Activated T-cell treated with anti-CD3 and anti-CD28 coated beads for 24 hours (primary cell): Measurements from ENCODE around the gene TRIM52.

Experiments used
- DNase-seq: peaks from one replicate; pipeline ENCODE4 v3.0.0-alpha.2; 2020; ENCODE audit warnings: low read depth

TRIM52 gene

DNA sequence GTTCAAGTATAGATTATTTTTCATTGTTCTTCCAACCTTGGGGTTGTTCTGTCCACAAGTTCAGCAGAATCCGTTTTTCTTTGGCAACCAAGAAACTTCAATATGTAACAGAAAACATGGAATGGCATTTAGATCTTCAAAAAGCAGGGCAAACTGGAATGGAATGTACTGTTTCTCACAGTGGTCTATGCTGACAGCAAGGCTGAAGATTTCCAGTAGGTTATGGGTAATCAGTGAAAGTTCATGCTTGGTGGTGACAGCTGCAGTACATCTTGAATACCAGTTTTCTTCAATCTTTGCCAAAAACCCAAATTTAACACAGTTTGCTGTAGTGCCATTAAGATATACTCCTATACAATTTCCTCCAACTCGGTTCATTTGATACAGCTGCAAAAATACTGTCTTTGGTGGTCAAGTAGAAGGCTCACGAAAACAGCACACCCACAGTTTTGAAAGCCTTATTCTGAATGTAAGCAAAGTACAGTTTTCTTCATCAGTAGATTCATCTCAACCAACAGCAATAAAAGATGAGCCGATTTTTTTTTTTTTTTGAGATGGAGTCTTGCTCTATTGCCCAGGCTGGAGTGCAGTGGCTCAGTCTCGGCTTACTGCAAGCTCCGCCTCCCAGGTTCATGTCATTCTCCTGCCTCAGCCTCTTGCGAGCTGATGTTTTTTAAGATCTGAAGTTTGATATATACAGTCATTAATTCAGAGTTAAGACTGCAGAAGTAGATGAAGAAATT, 4.9 kb downstream of the TRIM52 start:
- no peak for DNase-seq

DNA sequence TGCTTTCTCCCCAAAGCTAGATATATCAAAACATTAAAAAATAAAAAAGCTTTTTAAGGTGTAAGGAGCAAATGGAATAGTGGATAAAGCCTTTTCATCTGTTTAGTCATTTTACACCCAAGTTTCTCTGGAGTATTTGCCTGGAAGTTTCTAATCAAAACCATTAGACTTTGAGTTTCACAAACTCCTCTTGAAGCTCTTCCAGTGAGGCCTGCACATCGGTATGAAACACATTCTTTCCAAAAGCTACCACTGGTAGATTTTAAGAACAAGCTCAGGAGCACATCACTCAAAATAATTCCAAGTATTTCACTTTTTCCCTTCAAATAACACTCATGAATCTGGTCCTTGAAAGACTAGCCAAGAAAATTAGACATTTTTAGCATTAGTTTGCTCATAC, 5.7 kb downstream of the TRIM52 start:
- DNase-seq = no peak

DNA sequence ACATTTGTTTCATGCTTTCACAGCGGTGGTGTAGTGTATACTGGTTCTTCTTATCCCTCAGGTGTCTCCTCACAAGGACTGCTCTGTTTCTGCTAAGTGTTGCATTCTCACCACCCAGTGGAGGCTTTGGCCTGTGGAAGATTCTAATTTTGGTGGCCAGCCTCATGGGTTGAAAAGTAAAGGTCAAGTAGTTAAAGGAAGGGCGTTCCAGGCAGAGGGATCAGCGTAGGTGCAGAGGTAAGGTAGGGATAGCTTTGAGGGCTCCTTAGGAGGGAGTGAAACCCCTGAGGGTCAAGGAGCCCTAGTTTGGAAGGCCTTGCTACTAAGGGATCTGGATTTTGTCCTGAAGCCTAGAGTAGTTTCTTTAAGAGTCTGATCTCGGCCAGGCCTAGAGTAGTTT, 12.7 kb downstream of the TRIM52 start:
- no peak for DNase-seq

DNA sequence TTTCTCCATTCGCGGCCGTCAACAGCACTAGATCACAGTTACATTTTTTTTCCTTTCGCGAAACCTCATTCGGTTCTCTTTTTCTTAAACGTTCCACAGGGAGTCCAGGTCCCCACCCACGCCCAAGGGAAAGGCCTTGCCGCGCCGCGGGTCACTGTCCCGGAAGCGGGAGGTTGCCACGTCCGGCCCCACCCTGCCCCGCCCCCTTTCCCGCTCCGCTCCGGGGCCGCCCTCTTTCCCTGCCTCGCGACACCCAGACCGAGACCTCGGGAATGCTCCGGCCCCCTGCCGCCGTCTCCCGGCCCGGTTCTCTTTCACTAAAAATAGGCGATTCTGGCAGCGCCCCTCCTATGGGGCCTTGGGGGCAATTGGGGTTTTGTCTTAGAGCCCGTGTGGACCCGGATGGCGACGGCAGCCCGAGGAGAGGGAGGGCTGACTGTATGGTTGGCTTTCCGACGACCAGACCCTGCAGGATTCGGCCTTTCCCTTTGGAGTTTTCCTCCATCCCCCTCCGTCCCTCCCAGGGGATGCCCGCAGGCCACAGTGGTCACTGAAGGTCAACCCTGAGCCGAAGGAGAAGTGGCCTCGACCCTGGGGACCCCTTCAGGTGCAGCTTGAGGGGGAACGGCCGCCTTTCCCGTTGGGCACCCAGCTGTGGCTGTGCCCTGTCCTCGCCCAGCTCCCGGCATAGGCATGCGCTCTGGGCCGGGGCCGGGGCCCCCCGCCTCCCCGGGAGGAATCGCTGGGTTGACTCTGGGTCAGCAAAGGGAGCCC, 14.5 kb downstream of the TRIM52 start:
- peak; percentile 76 for DNase-seq

DNA sequence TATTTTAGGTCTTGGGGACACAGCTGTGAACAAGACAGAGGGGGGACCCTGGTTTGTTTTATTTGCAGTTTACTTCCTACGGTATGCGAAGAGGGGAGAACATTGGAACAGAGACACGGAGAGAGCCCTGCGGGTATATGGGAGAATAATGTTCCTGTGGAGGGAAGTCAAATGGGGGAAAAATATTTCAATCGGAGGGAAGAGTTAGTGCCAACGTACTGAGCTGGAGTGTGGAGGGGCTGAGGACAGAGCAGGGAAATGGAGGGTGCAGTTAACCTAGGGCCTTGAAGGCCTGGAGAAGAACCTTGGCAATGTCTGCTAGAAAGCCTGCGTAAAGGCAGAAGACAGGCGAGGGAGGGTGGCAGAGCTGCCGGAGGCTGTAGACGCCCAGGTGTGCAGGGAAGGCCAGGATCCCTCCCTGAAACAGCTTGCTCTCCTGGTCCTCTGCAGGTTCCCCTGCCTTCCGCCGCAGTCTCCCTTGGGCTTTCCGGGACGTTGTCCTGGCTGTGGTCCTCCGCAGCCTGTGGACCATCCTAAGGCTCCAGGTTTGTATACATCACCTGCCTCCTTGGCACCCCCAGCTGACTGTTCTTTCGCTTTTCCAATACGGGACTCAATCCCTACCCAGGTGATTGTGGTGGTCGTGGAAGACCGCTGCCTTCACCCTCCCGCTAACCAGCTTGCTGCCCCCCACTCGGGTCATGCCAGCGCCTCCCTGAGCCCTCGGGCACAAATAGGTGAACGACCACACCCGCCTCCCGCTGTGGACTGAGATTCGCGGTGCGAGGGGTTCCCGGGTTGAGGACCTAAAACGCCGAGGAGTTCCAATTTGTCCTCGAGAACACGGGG, 15.3 kb downstream of the TRIM52 start:
- no peak for DNase-seq

DNA sequence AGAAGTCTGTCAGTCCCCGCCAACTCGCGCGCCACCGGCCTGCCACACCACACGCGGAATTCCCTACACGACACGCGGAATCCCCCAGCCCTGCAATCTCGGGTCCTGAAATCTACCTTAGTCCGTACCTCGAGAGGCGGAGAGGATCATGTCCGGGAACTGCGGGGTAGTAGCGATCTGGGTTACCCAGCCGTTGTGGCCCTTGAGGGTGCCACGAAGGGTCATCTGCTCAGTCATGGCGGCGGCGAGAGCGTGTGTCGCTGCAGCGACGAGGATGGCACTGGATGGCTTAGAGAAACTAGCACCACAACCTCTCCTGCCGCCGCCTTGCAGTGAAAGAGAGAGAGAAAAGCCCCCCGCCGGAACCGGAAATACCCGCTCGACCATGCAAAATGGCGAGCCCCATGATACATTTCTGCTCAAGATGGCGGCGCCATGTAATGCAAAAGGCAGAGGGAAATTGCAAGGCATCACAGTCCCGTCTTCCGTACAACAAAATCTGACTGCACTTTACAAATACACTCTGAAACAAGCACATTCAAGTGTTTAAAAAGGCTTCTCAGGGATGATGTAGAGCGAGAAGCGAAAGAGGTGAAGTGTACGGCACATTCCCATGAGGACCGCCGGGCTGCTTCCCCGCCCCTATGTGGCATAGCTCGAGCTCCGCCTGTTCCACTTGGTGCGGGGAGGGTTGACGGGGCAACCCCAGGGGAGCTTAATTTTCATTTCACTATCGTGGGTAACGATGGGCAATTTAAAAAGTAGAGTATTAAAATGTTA, 17.2 kb downstream of the TRIM52 start, which contains the start of gene RACK1:
TSS of gene RACK1 (minus strand) at position 343 of the 780 bp plus-strand sequence. CDS start at position 237, 106 bp downstream.
- peak; percentile 85 for DNase-seq

DNA sequence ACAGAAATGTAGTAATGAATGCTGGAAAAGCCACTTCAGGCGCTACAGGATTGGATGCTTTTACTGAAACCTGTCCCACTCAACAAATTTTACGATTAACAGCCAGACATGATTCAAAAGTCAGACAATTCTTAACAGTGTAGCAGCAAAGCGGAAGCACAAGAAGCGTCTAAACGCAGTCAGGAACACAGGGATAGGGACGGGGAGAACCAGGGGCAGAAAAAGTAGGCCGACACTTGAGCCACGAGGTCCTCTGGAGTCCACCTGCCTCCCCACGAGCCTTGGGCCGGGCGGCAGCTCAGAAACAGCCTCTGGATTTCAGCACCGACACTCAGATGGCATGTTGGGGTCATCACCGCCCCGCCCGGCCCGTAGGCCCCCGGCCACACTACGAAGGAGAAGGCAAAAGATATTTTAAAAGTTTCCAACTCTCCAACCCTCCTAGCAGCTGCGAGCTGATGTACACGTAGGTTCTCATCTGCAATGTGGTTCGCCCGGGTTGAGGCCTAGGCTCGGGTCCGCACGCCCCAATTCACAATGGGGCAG, 17.9 kb downstream of the TRIM52 start:
- no peak for DNase-seq

DNA sequence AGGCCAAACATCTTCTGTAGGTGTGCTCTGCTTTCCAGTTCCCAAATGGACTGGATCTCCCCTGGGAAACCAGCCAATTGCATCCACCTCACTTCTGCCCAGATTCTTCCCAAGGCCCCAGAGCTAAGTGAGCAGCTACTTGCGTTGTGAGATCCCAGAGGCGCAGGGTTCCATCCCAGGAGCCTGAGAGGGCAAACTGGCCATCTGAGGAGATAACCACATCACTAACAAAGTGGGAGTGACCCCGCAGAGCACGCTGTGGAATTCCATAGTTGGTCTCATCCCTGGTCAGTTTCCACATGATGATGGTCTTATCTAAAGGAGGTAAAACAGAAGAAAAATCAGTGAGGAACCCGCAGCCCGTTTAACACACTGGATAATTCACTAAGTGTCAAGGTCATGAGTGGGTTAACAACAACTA, 18.9 kb downstream of the TRIM52 start:
- no peak for DNase-seq

DNA sequence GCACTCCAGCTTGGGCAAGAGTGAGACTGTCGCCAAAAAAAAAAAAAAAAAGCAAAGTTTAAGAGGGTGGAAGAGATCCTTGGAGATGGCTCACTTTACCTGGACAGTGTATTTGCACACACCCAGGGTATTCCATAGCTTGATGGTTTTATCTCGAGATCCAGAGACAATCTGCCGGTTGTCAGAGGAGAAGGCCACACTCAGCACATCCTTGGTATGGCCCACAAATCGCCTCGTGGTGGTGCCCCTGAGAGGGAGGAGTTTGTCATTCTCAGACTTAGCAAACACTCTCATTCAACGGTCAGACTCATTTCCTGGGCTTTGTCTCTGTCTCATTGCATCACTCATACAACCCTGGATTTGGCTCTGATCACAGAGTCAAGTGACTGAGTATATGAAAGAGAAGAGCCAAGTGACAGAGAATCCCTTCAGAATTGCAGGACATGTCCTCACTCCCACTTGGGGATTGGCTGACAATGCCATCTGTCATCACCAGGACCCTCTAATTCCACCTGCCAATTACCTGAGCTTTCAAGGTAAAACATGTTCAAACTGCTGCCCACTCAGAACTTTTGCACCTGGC, 19.5 kb downstream of the TRIM52 start:
- no peak for DNase-seq

DNA sequence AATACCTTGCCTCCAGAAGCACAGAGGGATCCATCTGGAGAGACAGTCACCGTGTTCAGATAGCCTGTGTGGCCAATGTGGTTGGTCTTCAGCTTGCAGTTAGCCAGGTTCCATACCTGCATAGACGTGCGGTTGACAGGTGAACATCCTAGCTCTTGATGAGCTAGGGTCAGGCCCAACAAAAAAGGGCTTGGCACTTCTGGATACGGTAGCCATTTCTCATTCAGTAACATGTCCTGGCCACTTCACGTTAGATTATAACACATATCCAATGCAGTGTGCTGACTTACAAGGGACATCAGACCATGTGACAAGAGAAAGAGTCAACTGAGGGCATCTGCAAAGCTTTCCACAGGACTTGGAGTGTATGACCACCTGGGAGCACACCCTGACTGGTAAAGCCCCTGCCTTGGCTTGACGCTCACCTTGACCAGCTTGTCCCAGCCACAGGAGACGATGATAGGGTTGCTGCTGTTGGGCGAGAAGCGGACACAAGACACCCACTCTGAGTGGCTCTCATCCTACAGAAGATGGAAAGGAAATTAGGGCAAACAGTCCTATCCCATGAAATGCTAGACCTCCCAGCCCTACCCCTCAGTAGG, 21.8 kb downstream of the TRIM52 start:
- no peak for DNase-seq

DNA sequence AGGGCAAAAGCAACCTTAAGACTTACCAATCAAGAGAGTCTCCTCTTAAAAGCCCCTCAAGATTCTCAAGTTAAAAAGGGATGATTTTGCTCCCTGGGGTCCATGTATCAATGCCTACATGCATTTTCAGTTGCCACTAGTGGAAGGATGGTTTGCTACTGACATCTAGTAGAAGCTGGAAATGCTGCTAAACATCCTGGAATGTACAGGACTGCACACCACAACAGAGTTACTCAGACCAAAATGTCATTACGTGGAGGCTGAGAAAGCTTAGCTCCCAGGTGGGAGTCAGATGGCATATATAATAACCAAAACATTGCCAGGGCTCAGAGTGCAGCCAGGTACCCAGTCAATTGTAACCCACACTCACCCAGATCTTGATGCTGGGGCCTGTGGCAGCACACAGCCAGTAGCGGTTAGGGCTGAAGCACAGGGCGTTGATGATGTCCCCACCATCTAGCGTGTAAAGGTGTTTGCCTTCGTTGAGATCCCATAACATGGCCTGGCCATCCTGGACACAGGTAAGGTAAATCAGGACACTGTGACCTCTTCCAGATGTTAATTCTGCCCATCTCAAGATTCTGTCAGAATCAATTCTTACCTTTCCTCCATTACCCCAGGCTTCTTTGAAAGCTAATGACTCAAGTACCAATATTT, 23.1 kb downstream of the TRIM52 start:
- DNase-seq = no peak

DNA sequence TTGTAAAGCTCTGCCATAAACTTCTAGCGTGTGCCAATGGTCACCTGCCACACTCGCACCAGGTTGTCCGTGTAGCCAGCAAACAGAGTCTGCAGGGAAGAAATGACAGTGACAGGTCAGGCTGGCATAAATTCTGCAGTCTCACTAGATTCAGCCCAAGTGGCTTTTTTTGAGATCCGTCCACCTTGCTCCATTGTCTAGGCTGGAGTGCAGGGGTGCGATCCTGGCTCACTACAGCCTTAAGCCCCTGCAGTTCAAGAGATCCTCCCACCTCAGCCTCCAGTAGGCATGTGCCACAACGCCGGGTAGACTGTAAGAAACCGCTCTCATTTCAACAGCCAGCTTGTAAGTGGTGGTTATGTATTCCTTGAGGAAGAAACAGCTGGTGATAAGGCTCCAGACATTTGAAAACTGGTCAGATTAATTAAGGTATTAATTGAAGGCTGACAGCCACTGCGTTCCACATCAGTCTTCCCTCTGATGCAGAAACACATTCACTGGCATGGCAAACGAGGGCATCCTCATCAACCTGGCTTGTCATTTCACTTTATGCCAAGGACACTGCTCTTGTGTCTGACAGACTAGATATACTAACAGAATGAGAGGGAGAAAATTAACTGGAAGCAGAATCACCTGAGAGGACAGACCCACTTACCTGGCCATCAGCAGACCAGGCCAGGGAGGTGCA, 23.8 kb downstream of the TRIM52 start:
- no peak for DNase-seq

DNA sequence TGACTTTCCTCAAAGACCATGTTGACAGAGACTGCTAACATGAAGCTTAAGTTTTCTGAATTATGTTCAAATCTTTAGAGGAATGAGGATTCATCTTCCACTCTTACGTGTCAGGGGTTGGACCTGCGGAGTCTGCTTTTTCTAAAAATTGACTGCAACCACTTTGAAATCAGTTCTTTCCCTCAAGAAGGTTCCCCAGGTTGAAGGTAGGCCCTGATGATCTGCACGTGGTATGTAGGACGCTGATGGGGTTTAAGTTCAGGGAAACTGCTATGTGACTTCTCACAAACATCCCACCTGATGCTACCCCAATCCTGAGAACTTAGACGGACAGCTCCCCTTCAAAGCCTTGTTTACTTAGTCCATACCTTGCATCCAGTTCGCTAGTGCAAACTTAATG, 24.5 kb downstream of the TRIM52 start:
- DNase-seq = no peak

DNA sequence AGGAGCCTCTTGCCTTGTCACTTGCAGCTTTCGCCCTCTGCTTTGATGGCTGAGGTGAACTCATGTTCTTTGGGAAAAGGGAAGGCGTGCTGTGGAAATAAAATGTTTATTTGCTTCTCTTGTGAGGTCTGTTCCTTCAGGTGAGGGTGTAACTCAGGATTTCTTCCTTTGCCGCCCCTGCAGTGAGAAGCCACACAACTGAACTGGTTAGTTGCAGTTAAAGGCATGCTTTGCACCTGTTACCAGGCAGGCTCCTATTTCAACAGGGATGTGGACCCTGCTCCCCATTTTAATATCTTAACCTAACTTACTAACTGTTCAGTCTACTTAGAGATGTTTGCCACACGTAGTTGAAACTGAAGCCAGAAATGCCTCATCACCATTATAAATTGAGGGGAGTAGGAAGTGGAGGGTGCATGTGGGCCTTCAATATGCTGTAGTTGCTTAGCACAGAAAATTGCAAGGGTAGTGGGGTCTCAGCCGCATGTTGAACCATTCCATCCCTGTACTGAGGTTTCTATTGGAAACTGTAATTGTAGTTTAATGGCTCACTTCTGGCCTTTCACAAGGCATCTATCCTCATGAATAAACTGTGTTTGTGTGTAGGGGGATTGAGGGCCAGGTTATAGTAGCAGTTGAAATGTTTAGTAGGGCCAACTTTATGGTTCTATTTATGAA, 25.1 kb downstream of the TRIM52 start:
- DNase-seq = no peak

DNA sequence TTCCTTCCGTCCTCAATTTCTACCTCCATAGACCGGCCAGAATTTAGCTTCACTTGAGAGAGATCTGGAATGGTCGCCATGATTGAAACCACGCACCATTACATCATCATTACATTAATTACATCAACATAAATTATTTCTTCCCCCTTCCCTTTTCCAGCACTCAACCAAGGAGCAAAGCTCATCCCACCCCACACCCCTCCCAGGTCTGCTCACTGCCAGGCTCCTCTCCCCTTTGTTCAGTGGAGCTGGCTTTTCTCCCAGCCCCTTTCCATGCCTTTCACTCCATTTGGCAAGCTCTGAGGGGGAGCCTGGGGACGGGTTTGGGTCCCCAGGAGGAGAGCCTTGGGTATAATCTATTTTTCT, 25.6 kb downstream of the TRIM52 start:
- DNase-seq = no peak

DNA sequence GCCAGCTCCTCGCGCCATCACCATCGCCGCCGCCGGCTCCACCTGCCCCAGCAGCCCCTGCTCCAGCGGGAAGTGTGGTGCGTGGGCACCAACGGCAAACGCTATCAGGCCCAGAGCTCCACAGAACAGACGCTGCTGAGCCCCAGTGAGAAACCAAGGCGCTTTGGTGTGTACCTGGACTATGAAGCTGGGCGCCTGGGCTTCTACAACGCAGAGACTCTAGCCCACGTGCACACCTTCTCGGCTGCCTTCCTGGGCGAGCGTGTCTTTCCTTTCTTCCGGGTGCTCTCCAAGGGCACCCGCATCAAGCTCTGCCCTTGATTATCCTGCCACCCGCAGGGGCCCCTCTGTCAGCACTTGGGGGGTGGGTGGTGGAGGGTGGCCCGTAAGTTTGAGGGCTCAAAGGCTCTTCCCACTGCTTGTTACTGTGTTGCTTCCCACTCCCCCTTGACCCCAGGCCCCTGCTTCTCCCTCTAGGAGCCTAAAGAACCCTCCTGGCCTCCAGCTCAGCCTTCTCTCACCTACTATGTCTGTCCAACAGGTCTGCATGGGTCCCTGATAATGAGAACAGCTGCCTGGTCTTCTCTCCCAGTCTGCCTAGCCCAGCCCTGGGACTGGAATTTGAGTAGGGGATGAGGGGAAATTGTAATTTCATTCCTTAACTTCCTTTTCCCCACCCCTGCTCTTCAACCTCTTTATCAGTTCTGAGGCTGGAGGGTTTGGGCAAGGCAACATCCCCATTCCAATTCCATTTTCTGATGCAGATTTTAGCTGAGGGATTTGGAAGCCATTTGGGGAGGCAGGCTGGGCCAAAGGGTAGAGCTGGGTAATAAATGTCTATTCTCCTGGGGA, 26.3 kb downstream of the TRIM52 start:
- DNase-seq = no peak

DNA sequence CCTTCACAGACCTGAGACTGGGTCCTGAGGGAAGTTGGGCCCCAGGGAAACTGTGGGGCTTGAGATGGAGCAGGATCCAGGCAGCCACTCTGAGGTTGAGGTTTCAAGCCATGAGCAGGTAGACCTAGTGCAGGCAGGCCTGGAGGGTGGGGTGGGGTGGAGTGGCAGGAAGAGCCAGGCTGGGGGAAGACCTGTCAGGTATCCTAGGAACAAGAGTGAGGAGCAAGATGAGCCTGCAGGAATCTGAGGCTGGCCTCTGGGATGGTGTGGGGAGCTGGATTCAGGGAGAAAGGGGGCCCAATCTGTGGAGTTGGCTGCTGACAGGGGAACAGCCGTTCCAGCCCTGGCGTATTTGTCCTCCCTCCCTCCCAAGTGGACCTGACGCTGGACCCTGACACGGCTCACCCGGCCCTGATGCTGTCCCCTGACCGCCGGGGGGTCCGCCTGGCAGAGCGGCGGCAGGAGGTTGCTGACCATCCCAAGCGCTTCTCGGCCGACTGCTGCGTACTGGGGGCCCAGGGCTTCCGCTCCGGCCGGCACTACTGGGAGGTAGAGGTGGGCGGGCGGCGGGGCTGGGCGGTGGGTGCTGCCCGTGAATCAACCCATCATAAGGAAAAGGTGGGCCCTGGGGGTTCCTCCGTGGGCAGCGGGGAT, 27.0 kb downstream of the TRIM52 start:
- no peak for DNase-seq
